Measurements from ENCODE around the gene GCNA.

The GCNA gene

DNA sequence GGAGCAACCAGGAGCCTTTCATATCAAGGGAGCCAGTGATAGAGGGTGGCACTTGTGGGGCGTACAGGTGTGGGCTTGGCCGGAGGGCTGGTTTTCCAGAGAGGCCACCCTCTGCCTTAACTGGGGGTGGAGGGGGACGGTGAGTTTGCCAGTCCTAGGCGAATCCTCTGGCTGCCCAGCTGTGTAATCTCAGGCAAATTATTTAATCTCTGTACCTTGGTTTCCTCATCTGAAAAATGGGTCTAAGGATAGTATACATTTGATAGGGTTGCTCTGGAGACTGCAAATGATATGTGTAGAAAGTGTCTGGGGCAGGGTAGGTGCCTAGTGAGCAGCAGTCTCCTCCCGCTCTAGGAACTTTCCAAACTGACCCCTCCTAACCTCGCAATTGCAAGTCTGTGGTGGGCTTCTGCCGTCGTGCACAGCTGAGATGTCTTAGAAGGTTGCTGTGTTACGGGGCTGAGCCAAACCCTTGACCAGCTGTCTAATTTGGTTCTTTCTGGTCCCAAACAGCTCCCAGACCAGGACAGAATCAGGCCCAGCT, 43.9 kb downstream of the GCNA start:
- TF ChIP-seq, protein P1, sequence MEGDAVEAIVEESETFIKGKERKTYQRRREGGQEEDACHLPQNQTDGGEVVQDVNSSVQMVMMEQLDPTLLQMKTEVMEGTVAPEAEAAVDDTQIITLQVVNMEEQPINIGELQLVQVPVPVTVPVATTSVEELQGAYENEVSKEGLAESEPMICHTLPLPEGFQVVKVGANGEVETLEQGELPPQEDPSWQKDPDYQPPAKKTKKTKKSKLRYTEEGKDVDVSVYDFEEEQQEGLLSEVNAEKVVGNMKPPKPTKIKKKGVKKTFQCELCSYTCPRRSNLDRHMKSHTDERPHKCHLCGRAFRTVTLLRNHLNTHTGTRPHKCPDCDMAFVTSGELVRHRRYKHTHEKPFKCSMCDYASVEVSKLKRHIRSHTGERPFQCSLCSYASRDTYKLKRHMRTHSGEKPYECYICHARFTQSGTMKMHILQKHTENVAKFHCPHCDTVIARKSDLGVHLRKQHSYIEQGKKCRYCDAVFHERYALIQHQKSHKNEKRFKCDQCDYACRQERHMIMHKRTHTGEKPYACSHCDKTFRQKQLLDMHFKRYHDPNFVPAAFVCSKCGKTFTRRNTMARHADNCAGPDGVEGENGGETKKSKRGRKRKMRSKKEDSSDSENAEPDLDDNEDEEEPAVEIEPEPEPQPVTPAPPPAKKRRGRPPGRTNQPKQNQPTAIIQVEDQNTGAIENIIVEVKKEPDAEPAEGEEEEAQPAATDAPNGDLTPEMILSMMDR (IDR thresholded peaks at IDR 0.05; ENCODE audit: insufficient read depth, missing control alignments) = no peak
- FAIRE-seq = no peak
- DNase-seq (ENCODE audit: insufficient read length, low spot score) = no peak

DNA sequence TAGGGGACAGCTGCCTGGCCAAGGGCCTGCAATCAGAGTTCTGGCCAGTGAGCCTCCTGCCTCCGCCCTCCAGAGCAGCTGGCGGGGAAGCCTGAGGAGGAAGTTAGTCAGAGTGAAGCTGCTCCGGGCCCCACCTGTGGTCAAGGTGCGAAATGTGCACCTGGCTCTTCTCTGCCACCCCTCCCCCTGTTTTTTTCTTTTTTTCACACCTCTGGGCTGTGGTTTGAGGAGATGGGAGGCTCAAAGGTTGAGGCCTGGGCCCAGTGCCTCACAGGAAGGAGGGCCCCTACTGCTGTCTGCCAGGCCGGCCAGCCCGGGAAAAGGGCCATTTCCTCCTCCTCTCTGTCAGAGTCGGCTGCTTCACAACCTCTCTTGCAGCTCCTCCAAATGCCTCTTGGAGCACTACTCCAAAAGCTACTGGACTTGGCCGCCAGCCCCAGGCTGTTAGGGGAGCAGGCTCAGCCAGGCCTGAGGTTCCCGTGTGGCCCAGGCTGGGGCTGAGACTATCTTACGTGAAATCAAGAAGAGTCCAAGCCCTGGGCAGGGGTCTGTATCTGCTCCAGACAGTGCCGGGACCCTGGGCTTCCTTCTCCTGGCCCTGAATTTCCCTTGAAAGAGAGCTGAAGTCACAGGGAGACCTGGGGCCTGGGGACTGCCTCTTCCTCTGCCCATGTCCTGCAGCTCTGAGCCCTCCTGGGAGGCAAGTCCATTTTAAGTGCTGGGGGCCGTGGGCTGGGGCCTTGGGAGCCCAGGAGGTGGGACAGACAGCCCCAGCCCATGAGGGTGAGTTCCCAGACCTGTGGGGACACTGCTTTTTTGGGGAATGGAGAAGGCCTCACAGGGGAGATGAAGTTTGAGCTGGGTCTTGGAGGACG, 44.6 kb downstream of the GCNA start:
- TF ChIP-seq, protein P1 (IDR thresholded peaks at IDR 0.05; ENCODE audit: insufficient read depth, missing control alignments) = no peak
- DNase-seq (ENCODE audit: insufficient read length, low spot score) = no peak
- FAIRE-seq = no peak

DNA sequence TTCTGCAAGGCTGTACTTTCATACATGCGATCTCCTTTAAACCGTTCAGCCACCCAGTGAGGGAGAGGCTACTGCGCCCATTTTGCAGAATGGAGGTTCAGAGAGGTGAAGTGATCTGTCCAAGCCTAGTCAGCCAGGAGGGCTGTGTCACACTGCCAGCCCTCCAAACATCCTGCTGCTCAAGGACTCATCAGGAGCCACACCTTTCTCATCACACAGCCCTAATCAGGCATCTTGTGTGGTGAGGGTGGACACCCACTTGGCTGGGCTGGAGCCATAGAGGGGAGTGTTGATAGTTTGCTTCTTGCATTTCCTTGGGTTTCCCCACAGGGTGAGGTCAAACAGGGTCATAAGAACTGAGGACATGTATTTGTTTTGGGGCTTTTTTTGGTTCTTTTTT, 45.5 kb downstream of the GCNA start:
- DNase-seq (ENCODE audit: insufficient read length, low spot score) = no peak
- no peak for FAIRE-seq
- TF ChIP-seq, protein P1 (IDR thresholded peaks at IDR 0.05; ENCODE audit: insufficient read depth, missing control alignments) = no peak

DNA sequence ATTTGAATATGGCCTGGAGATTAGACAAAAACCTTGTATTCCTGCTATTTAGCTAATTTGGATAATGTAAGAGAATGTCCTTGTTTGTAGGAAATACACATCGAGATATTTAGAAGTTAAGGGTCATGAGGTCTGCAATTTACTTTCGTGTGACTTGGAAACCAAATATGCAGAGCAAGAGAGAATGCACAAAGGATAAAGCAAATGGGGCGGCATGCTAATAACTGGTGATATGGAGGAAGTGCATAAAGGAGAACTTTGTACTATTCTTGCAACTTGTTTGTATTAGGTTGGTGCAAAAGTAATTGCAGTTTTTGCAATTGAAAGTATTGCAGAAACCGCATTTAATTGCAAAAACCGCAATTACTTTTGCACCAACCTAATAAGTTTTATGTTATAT, 47.2 kb downstream of the GCNA start:
- FAIRE-seq (no peak), DNase-seq (ENCODE audit: insufficient read length, low spot score) (no peak)
- TF ChIP-seq, protein P1 (IDR thresholded peaks at IDR 0.05; ENCODE audit: insufficient read depth, missing control alignments) = no peak

DNA sequence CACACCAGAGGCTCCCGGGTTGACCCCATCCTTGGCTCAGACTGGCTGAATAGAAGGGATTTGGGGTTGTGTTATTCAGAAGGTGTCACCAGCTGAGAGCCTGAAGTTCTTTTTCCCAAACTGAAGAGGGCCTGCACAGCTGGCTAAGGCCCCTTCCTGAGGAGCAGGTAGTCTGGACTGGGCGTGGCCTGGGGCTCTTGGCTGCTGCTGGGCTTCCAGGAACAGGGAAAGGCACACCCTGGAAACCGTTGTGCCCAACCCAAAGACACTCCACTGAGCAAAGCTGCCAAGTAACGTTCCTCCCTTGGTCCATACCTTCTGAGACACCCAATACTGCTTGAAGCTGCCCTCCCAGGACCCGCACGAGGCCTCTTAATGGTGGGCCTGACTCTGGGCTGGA, 48.3 kb downstream of the GCNA start:
- TF ChIP-seq, protein P1 (IDR thresholded peaks at IDR 0.05; ENCODE audit: insufficient read depth, missing control alignments) = no peak
- no peak for FAIRE-seq
- DNase-seq (ENCODE audit: insufficient read length, low spot score) = no peak

DNA sequence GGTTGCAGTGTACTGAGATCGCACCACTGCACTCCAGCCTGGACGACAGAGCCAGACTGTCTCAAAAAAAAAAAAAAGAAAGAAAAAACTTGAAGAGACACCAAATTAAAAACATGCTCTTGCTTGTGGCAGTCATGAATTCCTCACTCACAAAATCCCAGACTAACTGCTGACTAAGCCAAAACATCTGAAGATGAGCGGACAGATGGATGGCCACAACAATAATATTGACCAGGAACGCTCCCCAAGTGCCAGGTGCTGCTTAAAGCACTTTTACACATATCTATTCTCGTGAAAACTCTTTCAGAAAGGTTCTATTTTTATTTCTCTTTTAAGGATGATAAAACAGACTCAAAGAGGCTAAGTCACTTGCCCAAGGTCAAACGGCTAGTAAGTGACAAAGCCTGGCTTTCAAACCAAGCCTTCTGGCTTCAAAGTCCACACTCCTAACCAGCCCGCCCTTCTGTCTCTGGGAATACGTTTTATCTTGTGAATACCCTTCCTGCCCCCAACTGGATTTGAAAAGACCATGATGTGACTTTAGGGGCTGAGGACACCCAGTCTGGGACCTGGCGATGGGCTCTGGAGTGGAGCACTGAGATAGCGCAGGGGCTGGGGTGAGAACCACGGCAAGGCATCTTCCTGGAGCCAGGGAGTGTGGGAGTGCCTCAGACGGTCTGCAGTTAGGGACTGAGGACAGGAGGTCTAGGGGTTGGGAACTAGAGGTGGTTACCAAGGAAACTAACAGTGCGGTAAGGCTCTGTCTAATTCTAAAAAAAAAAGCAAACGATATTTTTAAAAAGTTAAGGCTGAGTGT, 49.6 kb downstream of the GCNA start:
- DNase-seq (ENCODE audit: insufficient read length, low spot score) (no peak), FAIRE-seq (no peak)
- TF ChIP-seq, protein P1 (IDR thresholded peaks at IDR 0.05; ENCODE audit: insufficient read depth, missing control alignments) = no peak
